NCI-H2227 treated with DMSO at 0.1 percent for 48 hours (cell line): Measurements from ENCODE around the gene MUCL3.
A peak's percentile ranks its signal among the peaks of the same experiment; 100 is the strongest.
"Not testable (repeated sequence)": the region's sequence is repeated elsewhere in the genome, so short reads cannot be mapped to it uniquely, and the experiment has no call there.

Experiments
- DNase-seq: peaks from one replicate; lab custom pipeline; 2025; lab: John Stamatoyannopoulos, UW

Gene MUCL3

GRCh38 chr6:30910473-30910872 lies 30.3 kb upstream of the MUCL3 start:
- DNase-seq: not testable (repeated sequence)

GRCh38 chr6:30912746-30913520 lies 27.8 kb upstream of the MUCL3 start:
- DNase-seq: no peak

- DNase-seq: no peak
Measured at GRCh38 chr6:30913721-30914075, 27.1 kb upstream of the MUCL3 start.

- DNase-seq: peak; percentile 79
Measured at GRCh38 chr6:30914076-30914853, 26.5 kb upstream of the MUCL3 start, which contains the start of gene VARS2. TSS of gene VARS2 (plus strand) at chr6:30914238. CDS start at chr6:30914837, 599 bp downstream.

- DNase-seq: no peak
Measured at GRCh38 chr6:30914854-30915590, 25.8 kb upstream of the MUCL3 start.

- peak; percentile 44 for DNase-seq
Measured at GRCh38 chr6:30915591-30915946, 25.2 kb upstream of the MUCL3 start.

- no peak for DNase-seq
Measured at GRCh38 chr6:30917041-30917440, 23.7 kb upstream of the MUCL3 start.

GRCh38 chr6:30917487-30917886 lies 23.3 kb upstream of the MUCL3 start:
- DNase-seq: no peak

GRCh38 chr6:30918670-30919069 lies 22.1 kb upstream of the MUCL3 start:
- no peak for DNase-seq

- DNase-seq: no peak
Measured at GRCh38 chr6:30922447-30922852, 18.3 kb upstream of the MUCL3 start.

- not testable (repeated sequence) for DNase-seq
Measured at GRCh38 chr6:30924040-30924627, 16.6 kb upstream of the MUCL3 start.

GRCh38 chr6:30926644-30927043 lies 14.1 kb upstream of the MUCL3 start:
- no peak for DNase-seq

- DNase-seq: not testable (repeated sequence)
Measured at GRCh38 chr6:30927080-30927479, 13.7 kb upstream of the MUCL3 start.

GRCh38 chr6:30928677-30929076 lies 12.1 kb upstream of the MUCL3 start:
- no peak for DNase-seq

- no peak for DNase-seq
Measured at GRCh38 chr6:30930506-30930905, 10.3 kb upstream of the MUCL3 start.

- DNase-seq: no peak
Measured at GRCh38 chr6:30931272-30931671, 9.5 kb upstream of the MUCL3 start.

GRCh38 chr6:30931969-30932645 lies 8.7 kb upstream of the MUCL3 start, which contains the start of gene SFTA2:
TSS of gene SFTA2 (minus strand) at chr6:30932170. CDS start at chr6:30932096, 74 bp downstream.
- DNase-seq: no peak

- no peak for DNase-seq
Measured at GRCh38 chr6:30932665-30933365, 8.0 kb upstream of the MUCL3 start.

GRCh38 chr6:30935018-30935417 lies 5.8 kb upstream of the MUCL3 start:
- DNase-seq: no peak

- no peak for DNase-seq
Measured at GRCh38 chr6:30937265-30937664, 3.5 kb upstream of the MUCL3 start.

- no peak for DNase-seq
Measured at GRCh38 chr6:30938730-30939129, 2.0 kb upstream of the MUCL3 start.
